HepG2 (cell line): Measurements from ENCODE around the gene SLCO2A1. TPM values are rescaled to one million over a fixed set of nuclear protein-coding genes. Genes with fewer than 3 reads are reported as not detected.

Experiments
- ATAC-seq: fragments of 200-7000 bp; cut with Tn5 transposase; 3 replicates; pipeline ENCODE4 v1.9.1; 2020; ENCODE audit warnings: mild to moderate bottlenecking, moderate library complexity
- BruUV-seq: library from RNA; stranded (reverse); fragments of 400-500 nt; replicated peaks from 2 replicates; lab custom pipeline; 2021; lab: Mats Ljungman, UMichigan
- CTCF ChIA-PET: fragments of 300-600 bp; formaldehyde crosslinking; extraction: SDS; loops from one replicate; lab custom pipeline; 2021; ENCODE audit warnings: low total read pairs, inconsistent platforms, low intra/inter-chr PET ratio; lab: Yijun Ruan, JAX
- POLR2A ChIA-PET: fragments of 350-600 bp; sonication (Branson Sonifier 250); formaldehyde crosslinking; loops from one replicate; lab custom pipeline; 2020; ENCODE audit warnings: antibody characterized with exemption, inconsistent platforms; lab: Yijun Ruan, JAX
- DNase-seq: peaks from one replicate; pipeline ENCODE4 v3.0.0-alpha.2; 2015; ENCODE audit warnings: low spot score
- FAIRE-seq: peaks from 3 replicates; lab custom pipeline; 2011; peaks lifted over from hg19 to GRCh38; lab: Jason Lieb, UNC
- H2AFZ ChIP-seq: one replicate; pipeline ENCODE4 v1.6.1; 2011; ENCODE audit warnings: low read length, inconsistent platforms
- H3K27ac ChIP-seq: fragments of 300-600 bp; 3 replicates; pipeline ENCODE4 v1.8.0; 2011; ENCODE audit warnings: mixed run types, mild to moderate bottlenecking, mixed read lengths, low read length, inconsistent platforms; ENCODE audit not compliant: insufficient read depth; ENCODE audit errors: extremely low read length
- H3K27me3 ChIP-seq, 2 experiments: fragments of 200-600 bp in 1 of 2; 2 replicates in 1 of 2; 3 replicates in 1 of 2; pipeline versions ENCODE4 v1.6.0 to v1.8.0; 2011; ENCODE audit warnings: low read length in 2 of 2, mild to moderate bottlenecking in 2 of 2, moderate library complexity in 2 of 2, inconsistent platforms in 1 of 2; ENCODE audit not compliant: insufficient read depth in 2 of 2, control insufficient read depth in 1 of 2
- H3K36me3 ChIP-seq, 2 experiments: fragments of 200-600 bp in 1 of 2; replicated peaks in 1 of 2; 2 replicates in 1 of 2; 3 replicates in 1 of 2; pipeline versions ENCODE4 v1.5.1 to v1.8.0; 2011; ENCODE audit warnings: low read length in 2 of 2, inconsistent platforms in 1 of 2; ENCODE audit not compliant: insufficient read depth in 2 of 2, control insufficient read depth in 1 of 2
- H3K4me1 ChIP-seq: 2 replicates; pipeline ENCODE4 v1.5.1; 2012; ENCODE audit warnings: low read length, inconsistent platforms; ENCODE audit not compliant: insufficient read depth
- H3K4me2 ChIP-seq: 2 replicates; pipeline ENCODE4 v1.6.0; 2011; ENCODE audit warnings: low read depth, low read length, inconsistent platforms
- H3K4me3 ChIP-seq, 3 experiments: fragments of 200-600 bp in 1 of 3; sonication (generic), shearing (Covaris generic) in 1 of 3; replicated peaks in 1 of 3; 2 replicates each; pipeline ENCODE4 v1.5.1; 2011 to 2016; ENCODE audit warnings: low read length in 3 of 3, inconsistent platforms in 2 of 3, low read depth in 2 of 3, mild to moderate bottlenecking in 2 of 3, control low read depth in 1 of 3, mixed read lengths in 1 of 3; ENCODE audit not compliant: insufficient read depth in 1 of 3
- H3K79me2 ChIP-seq: one replicate; pipeline ENCODE4 v1.6.1; 2011; ENCODE audit warnings: low read length, inconsistent platforms; ENCODE audit not compliant: insufficient read depth
- H3K9ac ChIP-seq: 2 replicates; pipeline ENCODE4 v1.6.0; 2011; ENCODE audit warnings: mild to moderate bottlenecking, low read depth, low read length, inconsistent platforms; ENCODE audit not compliant: insufficient read depth
- H3K9me3 ChIP-seq: 2 replicates; pipeline ENCODE4 v1.5.1; 2012; ENCODE audit warnings: mild to moderate bottlenecking, low read length
- H4K20me1 ChIP-seq: 2 replicates; pipeline ENCODE4 v1.6.0; 2011; ENCODE audit warnings: inconsistent platforms, mild to moderate bottlenecking, low read length, moderate library complexity; ENCODE audit not compliant: insufficient read depth
- HNRNPK ChIP-seq: fragments of 200-400 bp; formaldehyde crosslinking; IDR thresholded peaks from 2 replicates; pipeline ENCODE4 v1.6.1; 2018; ENCODE audit warnings: low read length, low read depth, moderate library complexity, mild to moderate bottlenecking; ENCODE audit not compliant: poor library complexity, severe bottlenecking
- KLF13 ChIP-seq: sonication (generic); formaldehyde crosslinking; IDR thresholded peaks from 2 replicates; pipeline ENCODE4 v1.4.0; 2020; ENCODE audit warnings: mild to moderate bottlenecking, missing genetic modification reagents
- SIN3A ChIP-seq: IDR thresholded peaks from 2 replicates; pipeline ENCODE4 v1.6.1; 2011; ENCODE audit warnings: low read depth, mild to moderate bottlenecking, control low read depth, low read length, borderline replicate concordance
- TMF1 ChIP-seq: sonication (generic); formaldehyde crosslinking; IDR thresholded peaks from 2 replicates; pipeline ENCODE4 v1.8.1; 2022; ENCODE audit warnings: low read depth, missing genetic modification reagents
- ZNF337 ChIP-seq: sonication (generic); formaldehyde crosslinking; IDR thresholded peaks from 2 replicates; pipeline ENCODE4 v1.5.1; 2020; ENCODE audit warnings: missing genetic modification reagents, low read depth, mild to moderate bottlenecking, borderline replicate concordance
- ZNF703 ChIP-seq: sonication (generic); formaldehyde crosslinking; IDR thresholded peaks from 2 replicates; pipeline ENCODE4 v1.5.1; 2020; ENCODE audit warnings: missing genetic modification reagents, mild to moderate bottlenecking, moderate library complexity, borderline replicate concordance
- WGBS: methylation state at CpG from one replicate; pipeline ENCODE4 v1.1.6; 2017; ENCODE audit warnings: low lambda C conversion rate; 5-methylcytosine and 5-hydroxymethylcytosine counted together
- in situ Hi-C: cut with HindIII; loops from 2 replicates; pipeline ENCODE4 v1.10.0; 2017; ENCODE audit warnings: low pct_unique_long_range_greater_than_20kb; ENCODE audit not compliant: extremely low pct_ligation_motif_present
- intact Hi-C: fragments of 100-400 bp; cut with micrococcal nuclease; formaldehyde crosslinking; loops from one replicate; pipeline ENCODE4 v1.10.0; 2022; ENCODE audit not compliant: unreplicated experiment
- polyA plus RNA-seq, 8 experiments: library from polyadenylated mRNA; depleted of rRNA in 3 of 8; stranded (reverse) in 7 of 8; unstranded in 1 of 8; fragments of >200 nt; fragmentation: Illumina TruSeq in 4 of 8; extraction: Trizol in 4 of 8; gene quantifications; 2 replicates each; pipeline versions ENCODE4 v1.2.1 to v1.2.3, GENCODE V29; 2011 to 2016; ENCODE audit warnings: low read depth in 4 of 8, missing spikeins in 1 of 8, mixed read lengths in 1 of 8; ENCODE audit not compliant: insufficient read depth in 1 of 8
- total RNA-seq, 5 experiments: library from RNA; depleted of rRNA; stranded (reverse); fragments of >200 nt; fragmentation: Illumina TruSeq; extraction: Trizol; gene quantifications; 2 replicates each; pipeline ENCODE4 v1.2.3, GENCODE V29; 2016; ENCODE audit warnings: low read depth in 1 of 5
- TF ChIP-seq, protein P1 (sequence below): sonication (generic); formaldehyde crosslinking; IDR thresholded peaks from 2 replicates; pipeline ENCODE4 v1.4.0; 2020; ENCODE audit warnings: missing genetic modification reagents
- TF ChIP-seq, protein P2 (sequence below), 2 experiments: sonication (generic) in 1 of 2; formaldehyde crosslinking in 1 of 2; IDR thresholded peaks; 2 replicates each; pipeline versions ENCODE4 v1.5.1 to v1.6.1; 2011 to 2020; ENCODE audit warnings: borderline replicate concordance in 1 of 2, low read depth in 1 of 2, low read length in 1 of 2, mild to moderate bottlenecking in 1 of 2, missing genetic modification reagents in 1 of 2, moderate library complexity in 1 of 2
- TF ChIP-seq, protein P3 (sequence below): sonication (generic); formaldehyde crosslinking; IDR thresholded peaks from 2 replicates; pipeline ENCODE4 v1.4.0; 2020; ENCODE audit warnings: missing genetic modification reagents, borderline replicate concordance

SLCO2A1 gene
- total and polyA plus RNA-seq, 2 of the 13 experiments (the other 11 are each of a cell fraction or from before 2014, with no cell fraction given), result 0.04 TPM; not detected in 1

DNA sequence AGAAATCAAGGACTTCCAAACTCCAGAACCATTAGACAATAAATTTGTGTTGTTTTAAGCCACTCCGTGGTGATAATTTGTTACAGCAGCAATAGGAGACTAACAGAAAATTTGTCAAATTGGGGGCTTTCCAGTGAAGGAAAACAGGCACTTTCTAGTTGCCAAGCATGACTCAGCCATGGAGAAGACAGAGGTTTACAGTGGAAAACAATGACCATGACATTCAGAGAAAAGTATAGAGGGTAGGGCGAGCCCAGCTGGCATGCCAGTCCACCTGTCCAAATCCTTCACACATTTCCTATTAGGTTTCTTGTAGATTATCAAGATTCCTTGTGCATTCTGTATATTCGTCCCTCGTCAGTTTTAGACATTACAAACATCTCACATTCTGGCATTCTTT is 24.9 kb downstream of the SLCO2A1 start:
- in situ Hi-C loops, result no loop called here
- H4K20me1 ChIP-seq, result no peaks in the 10 kb centered on the region
- no peak for FAIRE-seq
- no peaks in the 10 kb centered on the region for H3K4me1 ChIP-seq
- no peak overlapping the region for H3K9ac ChIP-seq
- no peaks in the 10 kb centered on the region for H3K79me2 ChIP-seq
- H3K27me3 ChIP-seq, result peaks cover 2 to 8% of the 10 kb centered on the region in 2 experiments; a peak in 2 of 5 replicates
- no peak overlapping the region for H3K27ac ChIP-seq
- intact Hi-C loops, result no loop called here
- H2AFZ ChIP-seq, result no peak overlapping the region
- H3K36me3 ChIP-seq, result no peaks in the 10 kb centered on the region
- CTCF ChIA-PET, result no interaction called here
- no peak for ATAC-seq
- no peak for TF ChIP-seq TMF1 (CRISPR knock-in tag)
- DNase-seq, result no peak
- 36% methylated on average over 4 of the region's 4 CpGs for WGBS
- BruUV-seq, result no TSS peak
- H3K4me3 ChIP-seq, result no peak overlapping the region
- H3K4me2 ChIP-seq, result no peak overlapping the region
- POLR2A ChIA-PET, result no interaction called here
- peaks cover 4% of the 10 kb centered on the region; the same call in 1 of the 2 replicates for H3K9me3 ChIP-seq

DNA sequence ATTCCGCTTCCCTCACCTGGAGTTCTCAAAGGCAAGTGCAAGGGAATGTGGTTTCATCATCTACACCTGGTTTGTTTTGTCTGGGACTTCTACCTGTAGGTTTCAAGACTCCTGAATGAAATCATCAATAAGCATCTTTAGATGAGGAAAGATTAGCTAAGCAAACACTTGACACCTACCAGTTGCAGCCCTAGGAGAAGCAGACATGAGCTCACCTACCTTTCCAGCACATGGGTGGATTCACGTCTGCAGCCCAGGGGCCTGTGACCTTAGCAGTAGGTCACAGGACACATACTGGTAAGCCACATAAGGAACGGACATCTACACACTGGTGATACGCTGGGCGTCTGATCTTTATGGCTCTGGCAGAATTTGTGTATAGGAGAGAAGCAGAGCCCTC is 26.7 kb downstream of the SLCO2A1 start:
- CTCF ChIA-PET, result no interaction called here
- BruUV-seq, result no TSS peak
- no peak for TF ChIP-seq SIN3A
- no peak for TF ChIP-seq HNRNPK
- TF ChIP-seq, protein P1, sequence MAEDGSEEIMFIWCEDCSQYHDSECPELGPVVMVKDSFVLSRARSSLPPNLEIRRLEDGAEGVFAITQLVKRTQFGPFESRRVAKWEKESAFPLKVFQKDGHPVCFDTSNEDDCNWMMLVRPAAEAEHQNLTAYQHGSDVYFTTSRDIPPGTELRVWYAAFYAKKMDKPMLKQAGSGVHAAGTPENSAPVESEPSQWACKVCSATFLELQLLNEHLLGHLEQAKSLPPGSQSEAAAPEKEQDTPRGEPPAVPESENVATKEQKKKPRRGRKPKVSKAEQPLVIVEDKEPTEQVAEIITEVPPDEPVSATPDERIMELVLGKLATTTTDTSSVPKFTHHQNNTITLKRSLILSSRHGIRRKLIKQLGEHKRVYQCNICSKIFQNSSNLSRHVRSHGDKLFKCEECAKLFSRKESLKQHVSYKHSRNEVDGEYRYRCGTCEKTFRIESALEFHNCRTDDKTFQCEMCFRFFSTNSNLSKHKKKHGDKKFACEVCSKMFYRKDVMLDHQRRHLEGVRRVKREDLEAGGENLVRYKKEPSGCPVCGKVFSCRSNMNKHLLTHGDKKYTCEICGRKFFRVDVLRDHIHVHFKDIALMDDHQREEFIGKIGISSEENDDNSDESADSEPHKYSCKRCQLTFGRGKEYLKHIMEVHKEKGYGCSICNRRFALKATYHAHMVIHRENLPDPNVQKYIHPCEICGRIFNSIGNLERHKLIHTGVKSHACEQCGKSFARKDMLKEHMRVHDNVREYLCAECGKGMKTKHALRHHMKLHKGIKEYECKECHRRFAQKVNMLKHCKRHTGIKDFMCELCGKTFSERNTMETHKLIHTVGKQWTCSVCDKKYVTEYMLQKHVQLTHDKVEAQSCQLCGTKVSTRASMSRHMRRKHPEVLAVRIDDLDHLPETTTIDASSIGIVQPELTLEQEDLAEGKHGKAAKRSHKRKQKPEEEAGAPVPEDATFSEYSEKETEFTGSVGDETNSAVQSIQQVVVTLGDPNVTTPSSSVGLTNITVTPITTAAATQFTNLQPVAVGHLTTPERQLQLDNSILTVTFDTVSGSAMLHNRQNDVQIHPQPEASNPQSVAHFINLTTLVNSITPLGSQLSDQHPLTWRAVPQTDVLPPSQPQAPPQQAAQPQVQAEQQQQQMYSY (CRISPR knock-in tag), result no peak
- no peak for TF ChIP-seq KLF13 (CRISPR knock-in tag)
- no peak for TF ChIP-seq ZNF703 (CRISPR knock-in tag)
- TF ChIP-seq, protein P2, sequence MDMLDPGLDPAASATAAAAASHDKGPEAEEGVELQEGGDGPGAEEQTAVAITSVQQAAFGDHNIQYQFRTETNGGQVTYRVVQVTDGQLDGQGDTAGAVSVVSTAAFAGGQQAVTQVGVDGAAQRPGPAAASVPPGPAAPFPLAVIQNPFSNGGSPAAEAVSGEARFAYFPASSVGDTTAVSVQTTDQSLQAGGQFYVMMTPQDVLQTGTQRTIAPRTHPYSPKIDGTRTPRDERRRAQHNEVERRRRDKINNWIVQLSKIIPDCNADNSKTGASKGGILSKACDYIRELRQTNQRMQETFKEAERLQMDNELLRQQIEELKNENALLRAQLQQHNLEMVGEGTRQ (IDR thresholded peaks at IDR 0.05; ENCODE audit: low read depth, low read length), result no peak
- TF ChIP-seq, protein P2 (CRISPR knock-in tag; IDR thresholded peaks at IDR 0.05; ENCODE audit: borderline replicate concordance), result no peak
- TF ChIP-seq, protein P3, sequence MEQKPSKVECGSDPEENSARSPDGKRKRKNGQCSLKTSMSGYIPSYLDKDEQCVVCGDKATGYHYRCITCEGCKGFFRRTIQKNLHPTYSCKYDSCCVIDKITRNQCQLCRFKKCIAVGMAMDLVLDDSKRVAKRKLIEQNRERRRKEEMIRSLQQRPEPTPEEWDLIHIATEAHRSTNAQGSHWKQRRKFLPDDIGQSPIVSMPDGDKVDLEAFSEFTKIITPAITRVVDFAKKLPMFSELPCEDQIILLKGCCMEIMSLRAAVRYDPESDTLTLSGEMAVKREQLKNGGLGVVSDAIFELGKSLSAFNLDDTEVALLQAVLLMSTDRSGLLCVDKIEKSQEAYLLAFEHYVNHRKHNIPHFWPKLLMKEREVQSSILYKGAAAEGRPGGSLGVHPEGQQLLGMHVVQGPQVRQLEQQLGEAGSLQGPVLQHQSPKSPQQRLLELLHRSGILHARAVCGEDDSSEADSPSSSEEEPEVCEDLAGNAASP (CRISPR knock-in tag), result no peak
- TF ChIP-seq ZNF337 (CRISPR knock-in tag), result no peak

More for the DNA sequence above, 26.7 kb downstream of the SLCO2A1 start:
- H3K9ac ChIP-seq, result no peak overlapping the region
- H3K36me3 ChIP-seq, result no peaks in the 10 kb centered on the region
- no peak overlapping the region for H3K27ac ChIP-seq
- intact Hi-C loops (no loop called here), in situ Hi-C loops (no loop called here)
- H3K79me2 ChIP-seq, result no peaks in the 10 kb centered on the region
- H4K20me1 ChIP-seq, result no peaks in the 10 kb centered on the region
- ATAC-seq, result no peak
- no peak overlapping the region for H3K4me3 ChIP-seq
- no peak for DNase-seq
- H2AFZ ChIP-seq, result no peak overlapping the region
- 47% methylated on average over 5 of the region's 5 CpGs for WGBS
- no peaks in the 10 kb centered on the region for H3K4me1 ChIP-seq
- POLR2A ChIA-PET, result no interaction called here
- H3K4me2 ChIP-seq, result no peak overlapping the region
- peaks cover 2 to 18% of the 10 kb centered on the region in 2 experiments; a peak in 3 of 5 replicates for H3K27me3 ChIP-seq
- FAIRE-seq, result no peak
- peaks cover 4% of the 10 kb centered on the region; the same call in 1 of the 2 replicates for H3K9me3 ChIP-seq
